Immature natural killer cell (primary cell): Measurements from ENCODE around the gene NOS3. TPM values are rescaled to one million over a fixed set of nuclear protein-coding genes. Genes with fewer than 3 reads are reported as not detected.

Experiments used
- DNase-seq, 3 donors: peaks; one replicate each; pipeline ENCODE4 v3.0.0; 2022; ENCODE audit warnings: mixed read lengths in 1 of 3
- H3K27ac Mint-ChIP-seq, 6 donors: one replicate each; pipeline ENCODE4 v1.8.0; 2020; ENCODE audit warnings: mixed read lengths in 6 of 6, mild to moderate bottlenecking in 5 of 6, inconsistent platforms in 4 of 6, moderate library complexity in 3 of 6
- H3K27me3 Mint-ChIP-seq, 3 donors: one replicate each; pipeline ENCODE4 v1.8.0; 2020 to 2021; ENCODE audit warnings: low read depth in 3 of 3, mild to moderate bottlenecking in 3 of 3, mixed read lengths in 3 of 3, moderate library complexity in 3 of 3, inconsistent platforms in 1 of 3
- H3K36me3 Mint-ChIP-seq, 3 donors: one replicate each; pipeline ENCODE4 v1.8.0; 2020; ENCODE audit warnings: mixed read lengths in 3 of 3, inconsistent platforms in 2 of 3, mild to moderate bottlenecking in 2 of 3
- H3K4me1 Mint-ChIP-seq, 2 donors: one replicate each; pipeline ENCODE4 v1.8.0; 2020; ENCODE audit warnings: inconsistent platforms in 2 of 2, mild to moderate bottlenecking in 2 of 2, mixed read lengths in 2 of 2, moderate library complexity in 1 of 2
- H3K4me3 Mint-ChIP-seq, 5 donors: one replicate each; pipeline ENCODE4 v1.8.0; 2020; ENCODE audit warnings: mild to moderate bottlenecking in 5 of 5, mixed read lengths in 5 of 5, inconsistent platforms in 3 of 5, moderate library complexity in 3 of 5
- H3K9me3 Mint-ChIP-seq, 6 donors: one replicate each; pipeline ENCODE4 v1.8.0; 2020; ENCODE audit warnings: mild to moderate bottlenecking in 6 of 6, mixed read lengths in 6 of 6, inconsistent platforms in 4 of 6, moderate library complexity in 3 of 6
- polyA plus RNA-seq, 3 donors: library from polyadenylated mRNA; unstranded; fragments of 300-500 nt; fragmentation: Illumina TruSeq; gene quantifications; one replicate each; pipeline ENCODE4 v1.2.3, GENCODE V29; 2021

NOS3 gene
- polyA plus RNA-seq, 3 donors from 2014 or later = 0.21 to 4.9 (median 2.4) TPM

- H3K4me3 Mint-ChIP-seq = no peak overlapping the region
- DNase-seq = no peak
- H3K9me3 Mint-ChIP-seq = no peaks in the 10 kb centered on the region
- H3K27me3 Mint-ChIP-seq = peaks cover 0 to 3% (median 2%) of the 10 kb centered on the region in 3 donors
- no peaks in the 10 kb centered on the region for H3K4me1 Mint-ChIP-seq
- no peak overlapping the region for H3K27ac Mint-ChIP-seq
- H3K36me3 Mint-ChIP-seq = peaks cover 0 to 3% (median 0%) of the 10 kb centered on the region in 3 donors
These were observed 55.1 kb downstream of the NOS3 start for GRCh38 chr7:151045967-151046366.

DNA sequence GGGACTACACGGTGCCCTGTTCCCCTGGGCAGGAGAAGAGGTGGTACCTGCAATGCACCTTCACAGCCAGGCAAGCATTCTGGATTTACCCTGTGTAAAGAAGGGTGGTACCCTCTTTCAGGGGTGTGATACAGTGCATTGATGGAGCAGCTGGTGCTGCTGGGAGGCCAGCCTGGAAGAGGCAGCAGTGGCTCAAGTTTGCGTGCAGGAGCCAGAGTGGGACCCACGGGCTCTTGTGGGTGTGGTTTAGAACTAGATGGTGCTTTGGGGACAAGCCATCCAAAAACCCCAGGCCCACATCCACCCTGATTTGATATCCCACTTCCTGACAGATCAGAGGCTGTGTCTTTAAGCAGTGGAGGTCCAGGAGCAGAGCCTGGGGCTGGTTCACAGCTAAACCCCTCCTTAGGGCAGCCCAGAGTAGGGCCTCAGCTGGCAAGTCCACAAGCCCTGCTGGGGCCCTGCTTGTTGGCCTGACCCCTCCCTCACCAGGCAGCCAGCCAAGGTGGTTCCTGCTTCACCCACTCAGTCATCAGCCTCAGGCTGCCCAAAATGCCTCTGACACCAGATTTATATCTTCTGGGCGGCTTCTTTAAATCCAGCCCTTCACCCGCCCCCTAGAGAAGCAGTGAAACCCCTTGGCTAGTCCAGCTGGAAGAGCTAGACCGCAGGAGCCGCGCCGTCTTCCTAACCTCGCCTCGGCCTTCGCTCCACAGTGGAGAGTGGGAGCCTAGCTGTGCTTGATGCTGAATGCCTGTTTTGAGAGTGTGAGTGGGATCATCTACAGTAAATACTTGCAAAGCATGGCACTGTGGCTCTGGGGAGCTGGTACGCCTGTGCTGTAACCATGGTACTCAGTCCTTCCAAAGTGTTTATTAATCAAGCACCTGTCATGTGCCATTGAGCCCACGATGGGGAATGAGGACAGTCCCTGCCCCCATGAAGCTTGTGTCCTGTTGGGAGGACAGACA is 56.1 kb downstream of the NOS3 start:
- no peak overlapping the region for H3K4me3 Mint-ChIP-seq
- no peaks in the 10 kb centered on the region for H3K9me3 Mint-ChIP-seq
- peaks cover 0 to 3% (median 0%) of the 10 kb centered on the region in 3 donors for H3K36me3 Mint-ChIP-seq
- H3K27ac Mint-ChIP-seq = peak overlapping the region in 2 of 6 donors; percentile 14 to 28
- DNase-seq = no peak
- no peaks in the 10 kb centered on the region for H3K4me1 Mint-ChIP-seq
- H3K27me3 Mint-ChIP-seq = peaks cover 0 to 3% (median 0%) of the 10 kb centered on the region in 3 donors

- Mint-ChIP-seq H3K27ac (peak within 1 kb of the TSS in 1 of 6 donors; percentile 14), H3K4me1 (peaks cover 0 to 2% of the 10 kb centered on the region in 2 donors), H3K27me3 (peaks cover 0 to 3% (median 0%) of the 10 kb centered on the region in 3 donors), H3K9me3 (no peaks in the 10 kb centered on the region), H3K36me3 (peaks cover 0 to 7% (median 6%) of the 10 kb centered on the region in 3 donors), H3K4me3 (no peak within 1 kb of the TSS)
- DNase-seq = no peak
These were observed 57.4 kb downstream of the NOS3 start, which contains the start of gene ASIC3 for GRCh38 chr7:151047976-151048815. Gene ASIC3, plus strand, starts transcription at chr7:151048531. Its CDS starts 355 bp downstream, at chr7:151048886.

DNA sequence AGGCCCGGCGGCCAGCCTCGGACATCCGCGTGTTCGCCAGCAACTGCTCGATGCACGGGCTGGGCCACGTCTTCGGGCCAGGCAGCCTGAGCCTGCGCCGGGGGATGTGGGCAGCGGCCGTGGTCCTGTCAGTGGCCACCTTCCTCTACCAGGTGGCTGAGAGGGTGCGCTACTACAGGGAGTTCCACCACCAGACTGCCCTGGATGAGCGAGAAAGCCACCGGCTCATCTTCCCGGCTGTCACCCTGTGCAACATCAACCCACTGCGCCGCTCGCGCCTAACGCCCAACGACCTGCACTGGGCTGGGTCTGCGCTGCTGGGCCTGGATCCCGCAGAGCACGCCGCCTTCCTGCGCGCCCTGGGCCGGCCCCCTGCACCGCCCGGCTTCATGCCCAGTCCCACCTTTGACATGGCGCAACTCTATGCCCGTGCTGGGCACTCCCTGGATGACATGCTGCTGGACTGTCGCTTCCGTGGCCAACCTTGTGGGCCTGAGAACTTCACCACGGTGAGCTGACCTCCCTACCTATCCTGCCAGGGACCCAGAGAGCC is 58.2 kb downstream of the NOS3 start:
- H3K9me3 Mint-ChIP-seq = no peaks in the 10 kb centered on the region
- H3K4me3 Mint-ChIP-seq = no peak overlapping the region
- peaks cover 0 to 7% (median 6%) of the 10 kb centered on the region in 3 donors for H3K36me3 Mint-ChIP-seq
- H3K27me3 Mint-ChIP-seq = peaks cover 0 to 3% (median 0%) of the 10 kb centered on the region in 3 donors
- H3K4me1 Mint-ChIP-seq = peaks cover 0 to 2% of the 10 kb centered on the region in 2 donors
- no peak overlapping the region for H3K27ac Mint-ChIP-seq
- no peak for DNase-seq

DNA sequence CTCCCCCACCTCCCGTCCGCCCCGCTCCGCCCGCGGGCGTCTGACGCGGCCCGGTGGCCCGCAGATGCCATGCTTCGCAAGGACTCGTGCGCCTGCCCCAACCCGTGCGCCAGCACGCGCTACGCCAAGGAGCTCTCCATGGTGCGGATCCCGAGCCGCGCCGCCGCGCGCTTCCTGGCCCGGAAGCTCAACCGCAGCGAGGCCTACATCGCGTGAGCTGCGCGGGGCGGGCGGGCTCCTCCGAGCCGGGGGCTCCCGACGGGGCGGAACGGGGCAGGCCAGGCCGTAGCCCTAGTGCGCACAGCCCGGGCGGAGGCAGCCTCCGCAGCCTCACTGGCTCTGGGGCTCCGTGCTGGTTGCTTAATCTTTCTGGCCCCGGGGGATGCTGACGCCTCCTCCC is 60.3 kb downstream of the NOS3 start:
- H3K9me3 Mint-ChIP-seq = no peaks in the 10 kb centered on the region
- H3K36me3 Mint-ChIP-seq = peaks cover 4 to 6% (median 5%) of the 10 kb centered on the region in 3 donors
- peaks cover 0 to 2% of the 10 kb centered on the region in 2 donors for H3K4me1 Mint-ChIP-seq
- DNase-seq = peak; percentile 34
- H3K27me3 Mint-ChIP-seq = peaks cover 0 to 1% (median 0%) of the 10 kb centered on the region in 3 donors
- H3K4me3 Mint-ChIP-seq = no peak overlapping the region
- H3K27ac Mint-ChIP-seq = no peak overlapping the region

GRCh38 chr7:151053096-151053495 is 62.3 kb downstream of the NOS3 start:
- H3K36me3 Mint-ChIP-seq = peaks cover 4 to 6% (median 5%) of the 10 kb centered on the region in 3 donors
- peaks cover 0 to 2% (median 0%) of the 10 kb centered on the region in 3 donors for H3K27me3 Mint-ChIP-seq
- H3K27ac Mint-ChIP-seq = no peak overlapping the region
- H3K4me3 Mint-ChIP-seq = no peak overlapping the region
- no peaks in the 10 kb centered on the region for H3K9me3 Mint-ChIP-seq
- no peak for DNase-seq
- peaks cover 11 to 17% of the 10 kb centered on the region in 2 donors for H3K4me1 Mint-ChIP-seq

DNA sequence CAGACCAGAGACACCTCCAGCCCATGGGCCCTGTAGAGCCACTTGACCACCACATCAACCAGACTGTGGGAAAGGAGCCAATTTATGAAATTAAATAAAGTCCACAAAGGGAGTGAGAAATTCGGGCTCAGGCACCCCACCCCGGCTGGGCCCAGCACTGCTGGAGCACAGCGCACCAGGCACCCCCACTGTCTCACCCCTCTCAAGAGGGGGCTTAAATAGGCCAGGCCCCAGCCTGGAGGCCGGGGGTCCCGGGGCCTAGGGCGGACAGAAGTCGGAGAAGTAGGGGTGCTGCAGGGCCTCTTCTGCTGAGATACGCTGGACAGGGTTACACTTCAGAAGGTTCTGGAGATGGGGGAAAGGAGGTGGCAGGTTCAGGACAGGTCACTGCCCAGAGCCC is 62.9 kb downstream of the NOS3 start:
- no peak for DNase-seq
- Mint-ChIP-seq H3K9me3 (no peaks in the 10 kb centered on the region), H3K27me3 (peaks cover 0 to 4% (median 3%) of the 10 kb centered on the region in 3 donors), H3K36me3 (peaks cover 4 to 6% (median 5%) of the 10 kb centered on the region in 3 donors), H3K4me1 (peaks cover 17 to 24% of the 10 kb centered on the region in 2 donors), H3K4me3 (no peak overlapping the region), H3K27ac (no peak overlapping the region)

- peaks cover 0 to 6% (median 3%) of the 10 kb centered on the region in 3 donors for H3K27me3 Mint-ChIP-seq
- peak overlapping the region; percentile 7 to 95 (median 92) for H3K4me3 Mint-ChIP-seq
- DNase-seq = no peak
- peaks cover 4 to 6% (median 5%) of the 10 kb centered on the region in 3 donors for H3K36me3 Mint-ChIP-seq
- H3K9me3 Mint-ChIP-seq = no peaks in the 10 kb centered on the region
- no peak overlapping the region for H3K27ac Mint-ChIP-seq
- peaks cover 32 to 36% of the 10 kb centered on the region in 2 donors for H3K4me1 Mint-ChIP-seq
These were observed 65.5 kb downstream of the NOS3 start for GRCh38 chr7:151056283-151056665.

GRCh38 chr7:151056666-151057505 is 66.1 kb downstream of the NOS3 start:
- Mint-ChIP-seq H3K9me3 (no peaks in the 10 kb centered on the region), H3K27ac (peak overlapping the region in 5 of 6 donors; percentile 62 to 97 (median 85)), H3K36me3 (peaks cover 4 to 6% (median 5%) of the 10 kb centered on the region in 3 donors), H3K4me3 (peak overlapping the region; percentile 92 to 95 (median 92)), H3K27me3 (peaks cover 0 to 6% (median 3%) of the 10 kb centered on the region in 3 donors), H3K4me1 (peaks cover 36 to 42% of the 10 kb centered on the region in 2 donors)
- DNase-seq = no peak

DNA sequence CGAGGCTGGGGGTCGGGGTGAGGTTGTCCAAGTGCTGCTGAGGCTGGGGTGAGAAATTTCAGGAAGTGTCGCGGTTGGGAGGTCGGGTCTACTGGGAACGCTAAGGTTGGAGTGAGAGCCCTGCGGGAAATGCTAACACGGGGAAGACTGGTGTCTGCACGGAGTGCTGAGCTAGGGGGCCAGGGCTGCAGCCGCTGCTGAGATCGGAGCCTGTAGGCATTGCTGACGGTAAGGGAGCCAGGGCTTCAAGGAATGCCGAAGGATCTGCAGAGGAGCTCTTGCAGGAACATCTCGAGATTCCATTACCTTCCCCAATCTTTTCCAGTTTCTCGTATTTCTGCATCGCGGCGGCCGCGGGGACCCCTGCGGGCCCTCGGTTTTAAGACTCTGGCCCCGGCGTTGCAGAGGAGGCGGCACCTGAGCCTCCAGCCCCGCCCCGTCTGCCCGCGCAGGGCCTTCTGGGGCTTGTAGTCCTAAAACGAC is 66.7 kb downstream of the NOS3 start, which contains the start of gene CDK5:
TSS of gene CDK5 (minus strand) at position 392 of the 483 bp plus-strand sequence. CDS start at position 343, 49 bp downstream.
- no peaks in the 10 kb centered on the region for H3K9me3 Mint-ChIP-seq
- H3K4me1 Mint-ChIP-seq = peaks cover 35 to 42% of the 10 kb centered on the region in 2 donors
- no peak for DNase-seq
- peaks cover 0 to 6% (median 3%) of the 10 kb centered on the region in 3 donors for H3K27me3 Mint-ChIP-seq
- H3K4me3 Mint-ChIP-seq = peak within 1 kb of the TSS; percentile 92 to 95 (median 92)
- peak within 1 kb of the TSS; percentile 85 to 97 (median 95) for H3K27ac Mint-ChIP-seq
- H3K36me3 Mint-ChIP-seq = peaks cover 3 to 5% (median 4%) of the 10 kb centered on the region in 3 donors

GRCh38 chr7:151057989-151058780 is 67.4 kb downstream of the NOS3 start:
- Mint-ChIP-seq H3K4me3 (peak overlapping the region; percentile 92 to 95 (median 92)), H3K4me1 (peaks cover 34 to 42% of the 10 kb centered on the region in 2 donors), H3K36me3 (peaks cover 0 to 5% (median 0%) of the 10 kb centered on the region in 3 donors), H3K9me3 (no peaks in the 10 kb centered on the region), H3K27ac (peak overlapping the region; percentile 85 to 97 (median 95)), H3K27me3 (peaks cover 0 to 6% (median 3%) of the 10 kb centered on the region in 3 donors)
- peak; percentile 93 to 95 (median 94) for DNase-seq
